ENCODE results near the gene CHAC1. TPM values are rescaled to one million over a fixed set of nuclear protein-coding genes. Genes with fewer than 3 reads are reported as not detected.

The CHAC1 gene
- total RNA-seq, 1 donor from 2014 or later: 28.5 TPM

DNA sequence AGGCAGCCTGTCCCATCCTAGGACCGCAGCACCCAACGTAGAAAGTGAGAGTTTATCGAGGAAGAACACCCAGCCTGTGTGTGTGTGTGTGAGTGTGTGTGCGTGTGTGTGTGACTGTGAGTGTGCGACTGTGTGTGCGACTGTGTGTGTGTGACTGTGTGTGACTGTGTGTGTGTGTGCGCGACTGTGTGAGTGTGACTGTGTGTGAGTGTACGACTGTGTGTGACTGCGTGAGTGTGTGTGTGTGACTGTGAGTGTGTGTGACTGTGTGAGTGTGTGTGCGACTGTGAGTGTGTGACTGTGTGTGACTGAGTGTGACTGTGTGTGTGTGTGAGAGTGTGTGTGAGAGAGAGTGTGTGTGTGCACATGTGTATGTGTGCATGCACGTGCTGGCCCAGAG is 39.3 kb upstream of the CHAC1 start:
- Histone ChIP-seq H3K27me3 (no peaks in the 10 kb centered on the region), H3K4me1 (no peaks in the 10 kb centered on the region), H3K27ac (no peak overlapping the region), H3K4me3 (no peak overlapping the region), H3K36me3 (no peaks in the 10 kb centered on the region), H3K9me3 (no peaks in the 10 kb centered on the region)
- TF ChIP-seq, protein P1, sequence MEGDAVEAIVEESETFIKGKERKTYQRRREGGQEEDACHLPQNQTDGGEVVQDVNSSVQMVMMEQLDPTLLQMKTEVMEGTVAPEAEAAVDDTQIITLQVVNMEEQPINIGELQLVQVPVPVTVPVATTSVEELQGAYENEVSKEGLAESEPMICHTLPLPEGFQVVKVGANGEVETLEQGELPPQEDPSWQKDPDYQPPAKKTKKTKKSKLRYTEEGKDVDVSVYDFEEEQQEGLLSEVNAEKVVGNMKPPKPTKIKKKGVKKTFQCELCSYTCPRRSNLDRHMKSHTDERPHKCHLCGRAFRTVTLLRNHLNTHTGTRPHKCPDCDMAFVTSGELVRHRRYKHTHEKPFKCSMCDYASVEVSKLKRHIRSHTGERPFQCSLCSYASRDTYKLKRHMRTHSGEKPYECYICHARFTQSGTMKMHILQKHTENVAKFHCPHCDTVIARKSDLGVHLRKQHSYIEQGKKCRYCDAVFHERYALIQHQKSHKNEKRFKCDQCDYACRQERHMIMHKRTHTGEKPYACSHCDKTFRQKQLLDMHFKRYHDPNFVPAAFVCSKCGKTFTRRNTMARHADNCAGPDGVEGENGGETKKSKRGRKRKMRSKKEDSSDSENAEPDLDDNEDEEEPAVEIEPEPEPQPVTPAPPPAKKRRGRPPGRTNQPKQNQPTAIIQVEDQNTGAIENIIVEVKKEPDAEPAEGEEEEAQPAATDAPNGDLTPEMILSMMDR (IDR thresholded peaks at IDR 0.05): no peak
- intact Hi-C loops (cut with DNase I): no loop called here
- no peak for DNase-seq (ENCODE audit: low spot score in 2 of 2)

DNA sequence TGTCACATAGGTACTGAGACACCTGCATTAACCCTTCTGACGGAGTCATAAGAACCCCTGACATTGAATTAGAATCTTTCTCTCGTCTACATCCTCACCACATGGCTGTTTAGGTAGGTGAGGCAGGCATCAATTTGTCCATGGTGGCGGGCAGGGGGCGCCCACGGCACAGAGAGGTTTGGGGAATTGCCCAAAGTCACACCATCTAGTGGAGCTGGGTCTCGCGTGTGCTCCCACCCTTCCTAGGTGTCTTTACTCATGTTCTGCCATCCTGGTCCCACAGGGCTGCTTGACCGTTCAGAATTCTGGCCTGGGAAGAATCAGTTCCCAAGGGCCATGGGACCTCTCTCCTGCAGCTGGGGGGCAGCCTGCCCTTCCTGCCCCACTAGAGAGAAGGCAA is 38.8 kb upstream of the CHAC1 start:
- intact Hi-C loops (cut with DNase I): no loop called here
- no peaks in the 10 kb centered on the region for H3K27me3 ChIP-seq
- H3K27ac ChIP-seq: no peak overlapping the region
- H3K36me3 ChIP-seq: no peaks in the 10 kb centered on the region
- no peak for DNase-seq (ENCODE audit: low spot score in 2 of 2)
- no peak overlapping the region for H3K4me3 ChIP-seq
- H3K9me3 ChIP-seq: no peaks in the 10 kb centered on the region
- TF ChIP-seq, protein P1 (IDR thresholded peaks at IDR 0.05): no peak
- H3K4me1 ChIP-seq: no peaks in the 10 kb centered on the region

DNA sequence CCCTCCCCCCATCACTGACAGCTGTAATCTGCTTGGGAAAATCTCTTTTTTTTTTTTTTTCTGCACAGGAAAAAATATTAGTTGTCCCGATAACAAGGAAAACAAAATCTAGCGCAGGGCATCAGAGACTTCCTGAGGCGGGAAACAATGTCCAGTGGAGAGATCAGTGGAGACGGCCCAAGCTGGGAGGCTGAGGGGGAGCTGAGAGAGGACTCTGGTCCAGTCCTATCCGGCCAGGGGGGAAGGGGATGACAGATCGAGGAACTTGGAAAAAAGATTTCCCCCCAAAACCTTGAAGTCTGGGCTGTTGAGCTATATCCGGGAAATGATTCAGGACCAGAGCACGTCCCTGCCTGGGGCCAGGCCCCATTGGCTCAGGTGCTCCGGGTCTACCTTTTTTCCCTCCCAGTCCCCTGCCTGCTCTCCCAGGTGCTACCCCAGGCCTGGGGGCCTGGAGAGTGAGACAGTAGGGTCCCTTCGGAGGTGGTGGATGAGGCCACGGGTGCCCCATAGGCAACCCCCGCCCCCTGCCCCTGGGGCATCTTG is 38.1 kb upstream of the CHAC1 start:
- Histone ChIP-seq H3K27ac (no peak overlapping the region), H3K36me3 (no peaks in the 10 kb centered on the region), H3K9me3 (no peaks in the 10 kb centered on the region), H3K4me1 (no peaks in the 10 kb centered on the region), H3K27me3 (no peaks in the 10 kb centered on the region), H3K4me3 (no peak overlapping the region)
- no peak for DNase-seq (ENCODE audit: low spot score in 2 of 2)
- TF ChIP-seq, protein P1 (IDR thresholded peaks at IDR 0.05): no peak
- intact Hi-C loops (cut with DNase I): no loop called here

DNA sequence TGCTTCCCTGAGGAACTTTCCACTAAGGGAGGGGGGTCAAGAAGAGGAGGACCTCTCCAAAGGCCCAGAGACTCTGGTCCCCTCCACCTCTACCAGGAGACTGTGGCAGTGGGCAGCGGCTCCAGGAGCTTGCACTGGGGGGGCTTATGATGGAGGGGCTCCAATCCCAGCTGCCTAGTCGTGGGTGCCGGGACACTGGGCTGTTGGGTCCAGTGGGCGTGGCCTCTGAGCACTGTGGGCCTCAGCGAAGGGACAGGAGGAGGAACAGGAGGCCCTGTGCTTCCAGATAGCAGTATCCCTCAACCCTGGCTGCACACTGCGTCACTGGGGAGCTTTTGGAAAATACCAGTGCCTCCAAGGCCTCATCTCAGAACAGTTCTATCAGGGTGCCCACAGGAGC is 37.6 kb upstream of the CHAC1 start:
- Histone ChIP-seq H3K4me3 (no peak overlapping the region), H3K27ac (no peak overlapping the region), H3K27me3 (no peaks in the 10 kb centered on the region), H3K36me3 (no peaks in the 10 kb centered on the region), H3K9me3 (no peaks in the 10 kb centered on the region), H3K4me1 (no peaks in the 10 kb centered on the region)
- intact Hi-C loops (cut with DNase I): no loop called here
- DNase-seq (ENCODE audit: low spot score in 2 of 2): no peak
- TF ChIP-seq, protein P1 (IDR thresholded peaks at IDR 0.05): no peak

DNA sequence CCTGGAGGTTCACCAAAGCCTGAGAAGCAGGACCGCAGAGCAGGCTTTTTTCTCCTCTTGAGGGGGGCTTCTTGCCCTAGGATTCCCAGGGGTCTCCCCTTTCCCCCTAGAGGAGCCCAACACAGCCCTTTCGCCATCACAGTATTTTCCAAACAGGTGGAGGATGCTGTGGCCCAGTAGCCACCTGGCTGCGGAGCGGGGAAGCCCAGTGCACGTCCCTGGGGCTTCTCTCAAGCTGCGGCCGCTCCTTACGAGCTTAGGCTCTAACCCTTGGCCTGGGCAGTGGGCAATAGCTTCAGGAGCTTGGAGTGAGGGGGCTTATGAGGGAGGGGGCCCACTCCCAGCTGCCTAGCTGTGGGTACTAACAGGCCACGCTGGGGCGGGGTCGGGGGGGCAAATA is 35.7 kb upstream of the CHAC1 start:
- Histone ChIP-seq H3K4me1 (no peaks in the 10 kb centered on the region), H3K27me3 (no peaks in the 10 kb centered on the region), H3K27ac (no peak overlapping the region), H3K9me3 (no peaks in the 10 kb centered on the region), H3K4me3 (no peak overlapping the region), H3K36me3 (no peaks in the 10 kb centered on the region)
- TF ChIP-seq, protein P1 (IDR thresholded peaks at IDR 0.05): no peak
- no peak for DNase-seq (ENCODE audit: low spot score in 2 of 2)
- intact Hi-C loops (cut with DNase I): no loop called here

Measured in ascending aorta (tissue), 2 donors.